NCI-H1436 treated with DMSO at 0.1 percent for 48 hours (cell line): ENCODE measurements around the gene TUBB6.

Experiments
- DNase-seq: peaks from one replicate; lab custom pipeline; 2025; lab: John Stamatoyannopoulos, UW

TUBB6 gene

DNA sequence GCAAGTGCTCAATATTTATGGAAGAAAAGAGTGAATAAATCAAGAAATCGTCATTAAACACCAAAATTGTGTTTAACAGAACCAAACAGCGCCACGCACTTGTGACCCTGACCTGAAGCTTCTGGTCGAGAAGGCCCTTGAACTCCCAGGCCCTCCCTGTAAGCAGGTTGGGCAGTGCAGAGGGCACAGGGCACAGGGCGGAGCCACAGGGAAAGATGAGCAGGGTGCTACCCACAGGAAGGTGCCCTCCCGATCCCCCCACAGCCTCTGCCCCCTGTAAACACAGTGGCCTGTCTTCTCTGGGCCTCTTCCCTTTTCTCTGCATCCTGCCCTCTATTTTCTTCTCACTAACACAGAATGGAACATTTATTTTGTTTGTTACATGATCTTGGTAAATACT lies 16.9 kb upstream of the TUBB6 start:
- DNase-seq = no peak

DNA sequence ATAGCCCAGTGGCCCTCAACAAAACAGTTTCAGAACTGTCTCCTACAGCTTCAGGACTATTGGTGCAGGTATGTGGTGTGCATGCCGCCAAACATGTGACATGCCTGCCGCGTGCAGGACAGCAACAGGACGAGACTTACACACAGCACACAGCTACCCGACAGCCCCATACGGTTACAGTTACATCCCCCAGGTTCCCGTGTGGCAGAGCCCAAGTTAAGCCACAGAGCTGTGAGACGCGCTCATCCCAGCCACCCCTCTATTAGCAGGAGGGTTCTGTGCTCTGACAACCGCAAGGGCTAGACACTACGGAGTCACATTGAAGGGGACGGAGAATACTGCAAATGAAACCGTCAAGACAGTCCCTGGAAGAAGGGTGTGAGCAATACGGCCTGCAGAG lies 16.4 kb upstream of the TUBB6 start:
- DNase-seq = no peak

DNA sequence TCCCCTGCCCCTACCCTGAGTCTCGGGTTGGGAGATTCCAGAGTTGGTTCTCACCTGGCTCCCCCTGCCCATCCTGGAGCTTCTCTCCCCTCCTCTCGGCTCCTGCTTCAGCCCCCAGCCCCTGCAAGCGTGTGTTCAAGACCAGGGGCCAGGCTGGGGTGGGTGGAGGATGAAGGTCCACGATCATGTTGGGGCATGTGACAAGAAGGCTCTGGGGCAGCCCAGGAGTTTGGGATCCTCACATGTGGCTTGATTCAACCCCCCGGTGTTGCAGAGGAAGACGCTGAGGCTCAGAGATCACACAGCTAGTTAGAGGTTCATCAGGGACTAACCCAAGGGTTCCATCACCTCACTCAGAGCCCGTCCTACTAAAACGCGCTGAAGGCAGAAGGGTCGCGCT lies 14.2 kb upstream of the TUBB6 start:
- no peak for DNase-seq

DNA sequence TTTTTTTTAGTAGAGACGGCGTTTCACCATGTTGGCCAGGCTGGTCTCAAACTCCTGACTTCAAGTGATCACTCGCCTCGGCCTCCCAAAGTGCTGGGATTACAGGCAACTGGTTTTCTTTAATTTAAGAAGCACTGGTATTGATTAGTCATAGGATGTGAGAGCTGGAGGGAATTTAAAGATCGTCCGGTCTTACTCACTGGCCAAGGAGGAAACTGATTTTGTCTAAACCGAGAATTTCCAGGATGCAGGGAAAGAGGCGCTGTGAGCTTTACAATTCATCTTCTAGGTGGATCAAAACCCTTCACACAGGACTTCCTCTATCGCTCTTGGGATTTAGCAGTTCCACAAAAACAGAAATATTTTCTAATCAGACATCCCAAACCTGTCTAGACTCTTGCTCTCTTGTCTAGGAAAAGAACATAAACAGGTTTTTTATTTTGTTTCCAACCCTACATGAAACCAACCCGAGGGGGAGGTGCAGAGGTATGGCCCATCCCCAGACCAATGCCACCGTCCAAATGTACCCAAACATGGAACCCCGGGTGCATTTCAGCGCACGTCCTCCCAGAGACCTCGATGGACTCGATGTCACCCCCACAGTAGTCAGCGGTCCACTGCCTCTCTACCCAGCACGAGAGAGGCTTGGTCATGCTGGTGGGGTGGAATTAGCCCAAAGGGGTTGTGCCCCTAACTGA lies 12.5 kb upstream of the TUBB6 start:
- DNase-seq = no peak

DNA sequence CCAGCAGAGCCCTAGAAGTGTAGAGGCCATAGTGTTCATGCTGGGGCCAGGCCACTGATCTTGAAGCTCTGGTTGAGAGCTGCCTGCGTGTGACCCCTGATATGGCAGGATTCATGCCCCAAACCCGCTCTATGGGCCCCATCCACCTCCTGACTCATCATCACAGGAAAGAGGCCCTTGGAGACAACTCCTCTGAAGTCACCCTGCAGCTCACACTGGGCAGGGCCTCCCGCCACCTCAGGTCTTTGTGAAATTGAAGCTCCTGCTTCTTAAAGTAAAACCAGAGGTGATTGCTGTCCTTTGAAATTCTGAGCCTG lies 12.0 kb upstream of the TUBB6 start:
- no peak for DNase-seq

DNA sequence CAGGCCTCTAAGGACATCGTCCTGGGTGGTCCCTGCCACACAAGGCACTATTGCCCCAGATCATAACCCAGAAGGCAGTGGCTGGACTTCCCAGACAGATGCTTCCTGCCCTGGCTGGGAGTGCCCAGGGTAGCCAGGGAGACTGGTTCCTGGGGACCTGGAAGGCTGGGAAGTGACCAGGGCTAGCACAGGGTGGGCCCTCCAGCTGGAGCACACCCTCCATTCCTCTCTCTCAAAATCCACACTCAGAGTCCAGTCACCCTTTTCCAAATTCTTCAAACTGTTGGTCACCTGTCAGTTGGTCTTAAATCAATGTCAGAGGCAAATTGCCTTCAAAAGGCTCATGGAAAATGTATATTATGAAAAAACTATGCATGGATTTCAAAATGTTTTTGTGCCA lies 11.6 kb upstream of the TUBB6 start:
- no peak for DNase-seq

DNA sequence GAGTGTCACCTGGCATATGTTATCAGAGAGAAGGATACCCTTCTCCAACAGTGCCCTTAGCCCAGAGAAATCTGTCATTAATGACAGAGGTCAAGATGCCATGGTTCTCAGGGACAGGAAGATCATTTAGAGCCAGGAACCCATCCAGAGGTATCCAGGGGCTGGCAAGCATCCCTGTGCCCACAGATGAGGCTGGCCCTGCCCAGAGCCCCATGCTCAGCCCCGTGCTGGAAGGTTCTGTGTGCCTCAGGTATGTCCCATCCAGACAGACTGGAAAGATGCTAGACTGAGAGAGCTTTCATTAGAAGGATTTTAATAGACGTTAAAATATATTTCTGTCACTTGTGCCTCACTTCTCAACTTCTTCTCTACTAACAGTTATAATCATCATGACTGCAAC lies 8.2 kb upstream of the TUBB6 start:
- no peak for DNase-seq

DNA sequence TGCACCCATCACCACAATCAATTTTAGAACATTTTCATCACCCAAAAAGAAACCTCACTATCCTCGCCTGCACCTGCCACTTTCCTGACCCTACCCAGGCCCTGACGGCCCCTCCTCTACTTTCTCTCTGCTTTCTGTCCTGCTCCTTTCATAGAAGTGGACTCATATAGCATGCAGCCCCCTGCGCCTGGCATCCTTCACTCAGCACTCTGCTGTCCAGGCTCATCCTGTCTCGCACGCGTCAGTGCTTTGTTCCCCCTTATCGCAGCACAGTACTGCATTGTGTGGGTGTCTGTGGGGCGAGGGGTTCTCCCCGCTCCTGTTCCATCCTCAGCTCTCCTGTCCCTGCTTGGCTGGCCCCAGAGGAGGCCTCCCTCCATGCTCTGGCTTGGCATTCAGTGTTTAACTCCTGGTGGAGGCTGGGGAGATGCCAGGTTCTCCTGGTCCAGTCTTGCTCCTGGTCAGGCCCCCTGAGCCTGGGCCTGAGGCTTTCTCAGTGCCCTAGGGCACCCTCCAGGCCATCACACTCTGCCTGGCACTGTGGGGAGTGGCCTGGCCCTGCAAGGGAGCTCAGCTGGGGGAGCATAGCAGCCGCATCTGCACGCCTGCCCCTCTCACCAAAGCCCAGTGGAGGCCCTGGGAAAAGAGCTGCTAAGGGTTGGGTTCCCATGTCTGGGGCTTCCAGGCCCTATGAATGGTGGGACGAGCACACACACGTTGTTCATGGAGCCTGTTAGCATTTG lies 6.6 kb upstream of the TUBB6 start:
- no peak for DNase-seq

DNA sequence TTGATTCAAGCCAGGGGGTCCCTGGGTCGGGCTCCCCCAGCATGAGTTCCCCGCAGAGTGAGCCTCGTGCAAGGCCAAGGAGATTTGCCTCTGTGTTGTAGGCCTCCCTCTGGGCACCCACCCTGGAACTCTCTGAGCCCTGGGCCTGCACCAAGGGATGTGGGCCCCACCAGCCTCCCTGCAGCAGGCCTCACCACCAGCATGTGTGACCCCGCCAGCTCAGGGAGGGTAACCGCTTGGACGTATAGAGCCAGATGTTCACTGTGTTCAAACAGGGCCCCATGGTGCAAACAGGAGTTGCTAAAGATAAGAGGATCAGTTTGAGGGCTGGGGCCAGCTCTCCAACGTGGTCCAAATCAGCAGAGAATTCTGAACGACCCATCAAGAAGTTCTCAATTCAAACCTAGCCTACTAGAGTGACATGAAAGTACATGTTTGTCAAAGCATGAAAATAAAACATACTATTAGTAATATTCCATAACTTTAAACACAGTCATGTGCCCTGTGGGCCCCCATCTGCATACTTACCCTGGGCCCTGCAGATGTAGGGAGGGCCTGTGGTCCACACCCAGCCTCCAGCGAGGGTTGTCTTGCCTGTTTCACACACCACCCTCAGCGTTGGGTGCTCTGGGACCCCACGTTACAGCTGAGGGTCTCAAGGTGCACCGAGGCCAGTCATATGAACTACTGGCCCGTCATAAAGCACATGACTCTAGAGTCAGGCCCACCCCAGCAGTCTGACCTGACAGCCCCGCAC lies 5.5 kb upstream of the TUBB6 start:
- DNase-seq = no peak

DNA sequence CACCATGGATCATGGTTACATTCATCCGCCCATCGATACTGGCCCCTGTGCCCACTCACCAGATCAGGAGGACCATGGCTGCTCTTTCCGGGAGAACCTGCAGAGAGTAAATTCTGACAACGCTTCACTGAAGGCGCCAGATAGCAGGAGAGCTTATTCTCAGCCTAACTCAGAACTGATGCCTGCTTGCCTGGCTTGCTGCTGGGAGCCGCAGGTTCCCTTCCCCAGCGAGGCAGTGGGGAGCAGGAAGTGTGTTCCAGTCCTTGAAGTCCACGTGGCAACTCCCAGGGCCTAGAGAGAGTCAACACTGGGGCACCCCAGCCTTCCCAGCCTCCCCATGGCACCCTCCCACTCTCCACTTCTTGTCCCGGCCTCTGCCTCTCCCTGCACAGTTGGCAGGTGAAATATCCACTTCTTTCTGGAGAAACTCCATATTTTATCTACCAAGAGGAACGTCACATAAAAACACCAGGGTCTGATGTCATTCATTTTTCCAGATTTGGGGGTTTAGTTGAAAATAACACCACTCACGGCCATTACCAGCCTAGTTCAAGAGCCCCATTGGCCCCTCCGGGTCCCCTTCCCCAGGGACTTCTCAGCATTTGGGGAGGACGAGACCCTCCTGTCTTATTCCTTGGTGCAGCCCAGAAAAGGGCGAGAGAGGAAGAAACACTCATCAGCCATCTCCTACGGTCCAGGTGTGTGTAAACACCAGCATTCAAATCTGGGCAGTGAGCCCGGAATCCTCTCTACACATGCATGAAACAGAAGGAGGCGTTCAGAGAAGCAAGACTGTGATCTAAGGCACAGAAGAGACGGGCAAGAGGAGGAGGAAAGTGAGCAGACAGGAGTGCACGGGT lies 3.5 kb upstream of the TUBB6 start:
- DNase-seq = no peak

DNA sequence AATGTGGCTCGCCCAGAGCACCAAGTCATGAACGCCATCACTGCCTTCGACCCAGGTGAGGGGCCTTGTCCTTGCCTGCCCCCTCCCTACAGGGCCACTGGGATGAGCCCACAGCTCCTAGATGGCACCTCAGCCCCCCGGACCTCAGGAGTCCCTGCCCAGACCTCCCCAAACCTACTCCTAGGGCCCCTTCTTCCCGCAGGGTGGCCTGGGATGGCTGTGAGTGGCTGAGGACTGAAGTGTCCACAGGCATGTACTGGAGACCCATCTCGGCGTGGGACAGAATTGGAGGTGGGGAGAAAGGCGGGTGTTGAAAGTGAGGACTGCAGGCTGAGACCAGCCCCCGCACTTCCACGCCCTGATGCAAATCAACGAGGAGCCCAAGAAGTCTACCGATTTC lies 2.8 kb upstream of the TUBB6 start:
- DNase-seq = no peak

DNA sequence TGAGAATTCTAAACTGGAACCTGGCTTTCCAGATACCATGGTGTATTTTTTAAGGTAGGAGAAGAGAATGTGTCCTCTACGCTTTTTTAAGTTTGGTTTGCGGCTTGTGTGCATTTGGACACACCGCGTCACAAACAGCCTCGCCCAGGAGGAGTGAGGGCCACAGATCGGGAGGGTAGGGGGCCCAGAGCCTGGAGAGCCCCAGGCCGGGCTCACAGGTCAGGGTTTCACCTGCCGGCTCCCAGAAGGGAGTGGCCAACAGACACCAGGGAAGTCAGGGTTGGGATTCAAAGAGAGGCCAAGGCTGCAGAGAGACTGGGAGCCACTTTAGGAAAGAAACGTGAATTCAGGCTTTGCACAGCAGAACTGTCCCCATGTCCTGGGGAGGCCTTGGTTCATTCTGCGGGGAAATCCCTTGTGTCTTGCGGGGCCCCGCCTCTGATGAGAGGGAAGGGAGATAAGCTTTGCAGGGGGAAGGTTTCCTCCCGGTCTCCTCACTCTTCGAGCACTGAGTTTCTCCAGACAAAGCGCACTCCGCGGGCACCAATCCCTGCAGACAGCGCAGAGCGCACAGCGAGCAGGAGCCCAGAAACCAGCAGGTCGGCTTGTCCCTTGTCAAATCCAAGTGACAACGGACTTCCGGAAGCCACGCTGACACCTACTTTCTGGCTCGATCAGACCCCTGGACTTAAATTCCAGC lies 2.0 kb upstream of the TUBB6 start:
- no peak for DNase-seq

DNA sequence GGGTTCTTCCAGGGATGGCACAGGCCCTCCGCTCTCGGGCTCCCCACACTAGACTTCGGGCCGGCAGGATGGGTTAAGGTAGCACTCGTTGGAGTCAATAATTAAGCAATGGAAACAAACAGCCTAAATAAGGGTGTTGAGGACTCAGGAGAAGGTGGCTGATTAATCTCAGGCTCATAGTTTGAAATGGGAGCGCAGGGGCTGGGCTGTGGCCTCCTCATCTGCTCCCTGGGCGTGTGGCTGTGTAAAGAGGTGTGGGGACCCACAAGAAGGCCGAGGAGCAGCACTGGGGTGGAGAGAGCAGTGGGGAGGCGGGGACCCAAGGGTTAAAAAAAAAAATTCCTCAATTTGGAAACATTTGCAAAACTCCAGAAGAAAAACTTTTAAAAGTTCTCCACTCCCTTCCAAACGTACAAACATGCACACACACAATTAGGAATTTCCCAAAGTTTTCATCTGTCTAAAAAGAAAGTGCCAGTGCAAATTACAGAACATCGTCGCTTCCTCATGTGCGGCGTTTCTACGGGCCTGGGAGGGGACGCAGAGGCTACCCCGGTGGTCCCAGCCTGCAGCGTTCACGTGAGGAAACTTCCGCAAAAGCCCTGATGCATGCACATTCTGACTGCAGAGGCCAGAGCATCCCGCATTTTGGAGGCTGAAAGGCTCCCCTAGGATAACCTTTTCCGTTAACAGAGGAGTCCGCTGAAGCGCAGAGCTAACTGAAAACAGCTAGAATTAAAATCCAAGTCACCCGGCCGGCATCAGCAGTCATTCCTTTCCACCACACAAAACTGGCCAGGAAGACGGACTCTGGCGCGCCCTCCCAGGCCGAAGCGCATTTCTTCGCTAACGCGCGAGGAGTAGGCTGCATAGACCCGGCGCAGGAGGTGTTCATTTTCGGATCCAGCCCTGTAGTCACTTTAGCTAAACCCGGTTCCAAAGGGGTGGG lies 1.0 kb upstream of the TUBB6 start:
- DNase-seq = no peak

DNA sequence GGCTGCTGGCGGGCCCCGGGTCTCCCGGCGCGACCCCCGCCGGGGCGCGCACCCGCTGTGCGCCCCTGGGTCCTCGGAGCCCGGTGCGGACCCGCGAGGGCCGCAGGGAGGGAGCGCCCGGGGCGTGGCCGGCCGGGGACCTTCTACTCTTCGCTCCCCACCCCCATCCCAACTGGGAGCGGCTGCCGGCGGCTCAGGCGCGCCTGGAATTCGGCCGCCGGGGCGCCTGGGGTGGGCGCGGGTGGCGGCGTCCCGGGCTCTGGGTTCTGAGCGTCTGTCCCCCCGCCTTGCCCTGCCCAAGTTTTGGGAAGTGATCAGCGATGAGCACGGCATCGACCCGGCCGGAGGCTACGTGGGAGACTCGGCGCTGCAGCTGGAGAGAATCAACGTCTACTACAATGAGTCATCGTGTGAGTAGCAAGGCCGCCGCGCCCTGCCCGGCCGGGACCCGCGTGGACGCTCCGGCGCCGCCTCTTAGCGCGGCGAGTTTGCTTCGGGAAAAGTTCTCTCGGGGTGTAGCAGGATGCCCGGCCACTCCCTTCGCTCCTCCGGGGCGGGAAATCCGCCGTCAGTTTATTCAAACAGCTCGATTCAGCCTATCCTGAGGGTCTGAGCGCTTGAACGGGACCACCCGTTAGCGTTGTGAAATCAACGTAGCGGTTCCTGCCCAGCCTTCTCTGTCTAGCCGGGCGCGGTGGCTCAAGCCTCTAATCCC lies 502 bp downstream of the TUBB6 start:
- no peak for DNase-seq

DNA sequence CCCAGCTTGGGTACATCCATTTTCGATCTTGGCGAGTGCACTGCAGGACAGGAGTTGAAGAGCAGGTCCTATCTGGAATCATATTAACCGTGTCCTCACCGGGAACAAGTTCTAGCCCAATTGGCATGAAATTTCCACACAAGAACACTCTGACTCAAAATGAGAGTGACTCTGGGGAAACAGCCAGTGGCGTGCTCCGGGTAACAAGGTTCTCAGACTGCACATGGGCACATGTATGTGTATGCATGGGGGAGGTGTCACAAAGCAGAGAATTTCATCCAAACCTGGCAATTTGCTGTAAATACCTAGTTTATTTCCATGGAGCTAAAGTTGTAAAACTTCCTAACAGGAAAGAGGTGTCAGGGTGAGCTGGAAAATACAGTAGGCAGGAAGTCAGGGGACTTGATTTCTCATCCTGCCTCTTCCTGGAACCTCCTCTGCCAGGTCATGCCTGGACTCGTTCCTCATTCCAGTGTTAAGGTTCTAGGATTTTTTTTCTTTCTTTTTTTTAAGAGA lies 1.7 kb downstream of the TUBB6 start:
- DNase-seq = no peak

DNA sequence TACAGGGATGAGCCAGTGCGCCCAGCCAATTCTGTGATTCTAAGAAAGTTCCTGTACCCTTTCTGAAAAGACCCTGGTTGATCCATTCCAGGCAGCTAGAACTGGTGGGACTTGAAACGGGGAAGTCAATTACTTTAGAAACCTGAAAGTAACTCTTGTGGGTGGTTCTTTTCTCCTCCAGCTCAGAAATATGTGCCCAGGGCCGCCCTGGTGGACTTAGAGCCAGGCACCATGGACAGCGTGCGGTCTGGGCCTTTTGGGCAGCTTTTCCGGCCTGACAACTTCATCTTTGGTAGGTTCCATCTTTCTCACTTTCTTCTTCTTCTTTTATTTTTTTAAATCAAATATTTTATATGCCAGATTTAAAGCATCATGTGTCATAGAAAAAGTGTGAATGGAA lies 2.7 kb downstream of the TUBB6 start:
- DNase-seq = no peak

DNA sequence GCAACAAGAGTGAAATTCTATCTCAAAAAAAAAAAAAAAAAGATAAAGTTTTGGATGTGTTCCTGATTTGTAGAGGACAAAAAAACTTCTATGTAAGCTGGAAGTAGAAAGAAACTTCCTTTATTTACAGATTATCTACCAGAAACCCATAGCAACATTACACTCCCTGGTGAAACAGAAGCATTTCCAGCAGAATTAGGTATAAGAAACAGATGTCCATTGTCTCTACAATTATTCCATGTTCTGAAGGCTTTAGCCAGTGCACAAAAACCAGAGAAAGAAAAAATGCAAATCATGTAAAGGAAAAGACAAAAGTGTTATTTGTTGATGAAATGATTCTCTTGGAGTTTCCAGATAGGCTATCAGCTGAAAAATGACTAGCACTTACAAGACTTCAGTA lies 4.9 kb downstream of the TUBB6 start:
- no peak for DNase-seq

DNA sequence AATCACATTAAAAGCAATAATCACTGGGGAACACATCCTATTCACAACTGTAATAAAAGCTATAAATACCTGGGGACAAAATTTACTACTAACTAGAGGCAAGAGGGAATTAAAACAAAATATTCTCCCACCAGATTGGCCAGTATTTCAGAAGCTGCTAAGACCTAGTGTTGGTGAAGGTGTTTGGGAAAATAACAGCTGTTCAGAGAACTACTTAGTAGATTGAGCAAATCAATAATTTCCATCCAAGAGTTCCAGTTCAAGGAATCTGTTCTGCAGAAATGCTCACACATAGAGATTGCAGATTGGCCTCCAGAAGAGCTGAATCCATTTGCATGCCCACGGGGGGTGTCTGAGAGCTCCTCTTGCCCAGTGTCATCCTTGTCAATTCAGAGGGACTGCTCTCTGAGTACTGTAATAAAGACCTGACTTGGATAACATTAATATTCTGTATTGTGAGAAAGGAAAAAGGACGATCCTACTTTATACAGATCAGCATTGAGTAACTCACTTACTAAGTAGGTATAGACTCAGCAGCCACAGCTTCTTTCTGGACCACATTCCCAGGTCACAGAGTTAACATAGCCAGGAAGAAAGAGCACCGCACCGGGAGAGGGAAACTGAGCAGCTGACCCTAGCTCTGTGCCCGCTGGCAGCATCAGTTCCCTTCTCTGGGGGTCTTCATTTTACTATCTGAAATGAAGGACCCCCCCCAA lies 5.6 kb downstream of the TUBB6 start:
- no peak for DNase-seq
